PC-9 (cell line): ENCODE measurements around the gene REV3L. TPM values are rescaled to one million over a fixed set of nuclear protein-coding genes. Genes with fewer than 3 reads are reported as not detected.

Experiments used
- BruUV-seq: library from RNA; stranded (reverse); fragments of 400-500 nt; replicated peaks from 2 replicates; lab custom pipeline; 2021; lab: Mats Ljungman, UMichigan
- CTCF ChIA-PET: fragments of 300-600 bp; sonication (Branson Sonifier 250); formaldehyde crosslinking; loops from one replicate; lab custom pipeline; 2022; ENCODE audit warnings: antibody characterized with exemption; lab: Charles Lee
- POLR2A ChIA-PET: fragments of 300-600 bp; sonication (Branson Sonifier 250); formaldehyde crosslinking; loops from one replicate; lab custom pipeline; 2022; ENCODE audit warnings: antibody characterized with exemption; ENCODE audit not compliant: unreplicated experiment; lab: Charles Lee
- DNase-seq, 2 experiments: peaks; one replicate each; pipeline versions ENCODE4 v3.0.0 to v3.0.0-alpha.2; 2015 to 2022; ENCODE audit warnings: mixed read lengths in 1 of 2
- H2AFZ ChIP-seq: fragments of 200-600 bp; sonication (generic); 2 replicates; pipeline ENCODE4 v1.8.1; 2017; ENCODE audit warnings: antibody characterized with exemption
- H3F3A ChIP-seq: fragments of 200-600 bp; sonication (generic); 2 replicates; pipeline ENCODE4 v1.8.1; 2017; ENCODE audit warnings: antibody characterized with exemption, mild to moderate bottlenecking, low read depth; ENCODE audit not compliant: insufficient read depth
- H3K27ac ChIP-seq: fragments of 200-600 bp; sonication (generic); 2 replicates; pipeline ENCODE4 v1.6.1; 2016; ENCODE audit warnings: mixed run types
- H3K27me3 ChIP-seq: fragments of 200-600 bp; sonication (generic); 2 replicates; pipeline ENCODE4 v1.6.1; 2016; ENCODE audit warnings: low read depth, mixed run types; ENCODE audit not compliant: insufficient read depth
- H3K36me3 ChIP-seq: fragments of 200-600 bp; sonication (generic); 2 replicates; pipeline ENCODE4 v1.6.1; 2016; ENCODE audit warnings: low read depth, mixed run types
- H3K4me1 ChIP-seq: fragments of 200-600 bp; sonication (generic); replicated peaks from 2 replicates; pipeline ENCODE4 v1.6.1; 2016; ENCODE audit warnings: mixed run types; ENCODE audit not compliant: insufficient read depth
- H3K4me2 ChIP-seq: fragments of 200-600 bp; sonication (generic); 2 replicates; pipeline ENCODE4 v1.6.1; 2017; ENCODE audit warnings: mixed run types
- H3K4me3 ChIP-seq: fragments of 200-600 bp; sonication (generic); 2 replicates; pipeline ENCODE4 v1.6.1; 2016; ENCODE audit warnings: mixed run types
- H3K79me2 ChIP-seq: fragments of 200-600 bp; sonication (generic); 2 replicates; pipeline ENCODE4 v1.6.1; 2017; ENCODE audit warnings: low read depth, mixed run types
- H3K9me2 ChIP-seq: fragments of 200-600 bp; sonication (generic); 2 replicates; pipeline ENCODE4 v1.8.1; 2017; ENCODE audit warnings: mild to moderate bottlenecking; ENCODE audit not compliant: insufficient read depth
- H3K9me3 ChIP-seq: fragments of 200-600 bp; sonication (generic); 2 replicates; pipeline ENCODE4 v1.8.1; 2016; ENCODE audit warnings: low read depth; ENCODE audit not compliant: insufficient read depth
- H4K20me1 ChIP-seq: fragments of 200-600 bp; sonication (generic); 2 replicates; pipeline ENCODE4 v1.8.1; 2017; ENCODE audit not compliant: insufficient read depth
- CTCF ChIP-seq: fragments of 200-600 bp; sonication (generic); conservative IDR thresholded peaks from 2 replicates; pipeline ENCODE4 v1.6.1; 2017; ENCODE audit warnings: mixed run types, antibody characterized with exemption, mild to moderate bottlenecking, moderate library complexity
- EZH2 ChIP-seq: fragments of 200-600 bp; sonication (generic); IDR thresholded peaks from 2 replicates; pipeline ENCODE4 v1.8.0; 2017; ENCODE audit warnings: antibody characterized with exemption, low read depth
- intact Hi-C: fragments of 100-400 bp; cut with micrococcal nuclease; formaldehyde crosslinking; loops from one replicate; pipeline ENCODE4 v1.10.0; 2022; ENCODE audit not compliant: unreplicated experiment
- total RNA-seq: library from RNA; stranded (reverse); gene quantifications from 2 replicates; pipeline ENCODE4 v1.2.3, GENCODE V29; 2021

The REV3L gene
- total RNA-seq, 1 experiment from 2014 or later = 22.9 TPM

GRCh38 chr6:111428811-111429210 lies 54.2 kb downstream of the REV3L start:
- Histone ChIP-seq H3K27me3 (no peaks in the 10 kb centered on the region), H3K27ac (no peak overlapping the region), H4K20me1 (no peaks in the 10 kb centered on the region), H3K4me1 (peaks cover 23% of the 10 kb centered on the region; the same call in 1 of the 2 replicates), H3K4me2 (no peak overlapping the region), H3K79me2 (peaks cover 73% of the 10 kb centered on the region), H3K9me2 (no peaks in the 10 kb centered on the region), H3K4me3 (no peak overlapping the region), H2AFZ (no peak overlapping the region), H3K36me3 (no peaks in the 10 kb centered on the region), H3F3A (peaks cover 11% of the 10 kb centered on the region; the same call in 1 of the 2 replicates), H3K9me3 (peaks cover 12% of the 10 kb centered on the region; the same call in 1 of the 2 replicates)
- intact Hi-C loops = no loop called here
- DNase-seq = no peak
- POLR2A ChIA-PET = no interaction called here
- TF ChIP-seq EZH2 (no peak), CTCF (no peak)
- BruUV-seq = no TSS peak
- CTCF ChIA-PET = no interaction called here

DNA sequence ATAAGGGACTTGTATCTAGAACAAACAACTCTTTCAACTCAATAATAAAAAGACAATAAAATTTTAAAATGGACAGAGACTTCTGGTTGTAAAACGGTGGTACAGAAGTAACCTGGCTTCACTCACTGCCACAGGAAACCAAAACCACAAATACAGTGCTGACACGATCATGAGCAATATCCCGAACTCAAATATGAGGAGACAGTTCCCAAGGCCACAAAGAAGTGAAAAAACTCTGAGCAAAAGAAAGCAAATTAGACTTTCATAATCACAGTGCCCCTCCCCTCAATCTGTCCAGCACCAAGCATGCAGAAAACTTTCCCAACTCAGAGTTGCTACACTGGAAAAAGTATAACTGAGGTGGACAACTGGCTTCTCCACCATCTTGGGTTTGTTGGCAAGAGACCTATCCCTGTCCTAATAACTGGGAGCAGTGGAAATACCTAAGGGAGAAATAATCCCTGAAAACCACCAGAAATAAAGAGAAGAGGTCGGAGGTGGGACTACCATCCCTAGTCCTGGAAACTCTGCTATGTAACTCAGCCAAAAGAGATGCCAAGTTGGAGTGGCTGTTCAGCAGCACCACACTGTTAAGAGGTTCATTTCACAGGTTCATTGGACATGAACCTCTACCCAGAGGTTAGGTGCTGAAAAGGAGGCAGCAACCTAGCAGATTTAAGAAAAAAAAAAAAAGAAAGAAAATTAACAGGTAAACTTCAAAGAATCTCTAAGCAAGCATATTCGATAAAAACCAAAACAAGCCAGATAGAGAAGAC lies 55.5 kb downstream of the REV3L start:
- no TSS peak for BruUV-seq
- intact Hi-C loops = no loop called here
- CTCF ChIA-PET = interaction anchor here (0.7 kb wide), 1 partner anchor 39 kb away, joined by 3 read pairs; no protein-coding TSS in a partner anchor

More for the DNA sequence above, 55.5 kb downstream of the REV3L start:
- Histone ChIP-seq H3K4me3 (peak overlapping the region; percentile 3; the same call in 1 of the 2 replicates), H3K4me2 (peak overlapping the region; percentile 49), H3K27me3 (no peaks in the 10 kb centered on the region), H3K36me3 (no peaks in the 10 kb centered on the region), H3K9me2 (no peaks in the 10 kb centered on the region), H4K20me1 (no peaks in the 10 kb centered on the region), H3F3A (peaks cover 11% of the 10 kb centered on the region; the same call in 1 of the 2 replicates), H3K27ac (peak overlapping the region; percentile 52), H3K9me3 (peaks cover 12% of the 10 kb centered on the region; the same call in 1 of the 2 replicates), H2AFZ (no peak overlapping the region), H3K4me1 (peaks cover 31% of the 10 kb centered on the region; the same call in 1 of the 2 replicates), H3K79me2 (peaks cover 66% of the 10 kb centered on the region)
- peak; percentile 12 to 41 for DNase-seq
- TF ChIP-seq EZH2 (no peak), CTCF (no peak)
- POLR2A ChIA-PET = interaction anchor here (0.7 kb wide), 1 partner anchor 124 kb away, joined by 3 read pairs; no protein-coding TSS in a partner anchor
